NCI-H345 (cell line): ENCODE data around the gene SPOCK2.

ENCODE experiments used
- DNase-seq: peaks from one replicate; lab custom pipeline; 2025; lab: John Stamatoyannopoulos, UW

The SPOCK2 gene

DNA sequence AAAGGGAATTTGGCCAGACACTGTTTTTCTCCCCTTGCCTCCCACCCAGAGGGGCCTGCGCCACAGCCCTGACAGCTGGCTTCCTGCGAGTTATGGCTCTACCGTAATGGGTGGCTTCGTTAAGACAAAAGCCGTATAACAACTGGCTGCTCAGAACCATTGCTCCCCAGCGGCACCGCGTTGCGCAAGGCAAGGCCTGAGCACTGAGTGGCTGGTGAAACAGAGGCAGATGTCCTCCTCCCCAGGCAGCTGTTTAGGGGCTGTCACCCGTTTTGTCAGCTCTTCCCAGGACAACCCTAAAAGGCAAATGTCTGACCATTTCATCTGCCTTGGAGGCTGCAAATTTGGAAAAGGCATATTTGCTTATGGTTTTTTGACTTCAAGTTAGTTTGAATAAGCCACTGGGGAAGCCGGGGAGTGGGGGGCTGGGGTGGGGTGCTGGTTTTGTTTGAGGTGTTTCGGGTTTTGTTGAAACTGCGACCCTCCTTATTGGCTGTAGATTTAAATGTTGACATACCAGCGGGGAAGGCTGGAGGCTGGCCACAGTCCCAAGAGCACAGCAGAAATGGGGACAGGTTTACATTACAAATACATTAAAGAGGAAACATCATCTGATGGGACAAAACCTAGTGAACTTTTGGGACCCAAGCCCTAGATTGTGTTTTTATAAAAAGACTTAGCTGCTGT is 681 bp upstream of the SPOCK2 start:
- DNase-seq: peak; percentile 29

DNA sequence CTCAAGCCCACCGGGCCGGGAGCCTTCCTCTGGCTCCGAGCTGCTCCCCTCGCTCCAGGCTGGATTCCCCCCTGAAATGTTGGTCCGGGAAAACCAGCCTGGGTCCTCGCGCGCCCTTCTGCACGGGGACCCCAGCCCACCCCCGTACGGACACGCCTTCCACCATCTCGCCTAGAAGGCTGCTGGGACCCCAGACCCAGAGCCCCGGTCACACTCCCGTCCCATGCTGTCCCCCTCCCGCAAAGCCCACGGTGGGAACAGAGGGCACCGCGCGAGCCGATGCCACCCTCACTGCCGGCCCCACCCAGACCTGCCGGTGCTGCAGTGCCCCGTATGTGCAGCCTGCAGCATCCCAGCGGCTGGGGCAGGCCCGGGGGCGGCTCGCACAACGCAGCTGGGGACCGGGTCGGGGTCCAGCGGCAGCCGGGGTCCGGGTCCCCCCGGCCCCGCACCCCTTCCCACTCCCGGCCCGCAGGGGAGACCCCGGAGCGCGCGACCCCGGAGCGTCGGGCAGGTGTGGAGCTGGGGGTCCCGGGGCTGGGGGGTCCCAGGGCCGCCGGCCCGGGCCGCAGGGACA is 871 bp downstream of the SPOCK2 start:
- DNase-seq: no peak

DNA sequence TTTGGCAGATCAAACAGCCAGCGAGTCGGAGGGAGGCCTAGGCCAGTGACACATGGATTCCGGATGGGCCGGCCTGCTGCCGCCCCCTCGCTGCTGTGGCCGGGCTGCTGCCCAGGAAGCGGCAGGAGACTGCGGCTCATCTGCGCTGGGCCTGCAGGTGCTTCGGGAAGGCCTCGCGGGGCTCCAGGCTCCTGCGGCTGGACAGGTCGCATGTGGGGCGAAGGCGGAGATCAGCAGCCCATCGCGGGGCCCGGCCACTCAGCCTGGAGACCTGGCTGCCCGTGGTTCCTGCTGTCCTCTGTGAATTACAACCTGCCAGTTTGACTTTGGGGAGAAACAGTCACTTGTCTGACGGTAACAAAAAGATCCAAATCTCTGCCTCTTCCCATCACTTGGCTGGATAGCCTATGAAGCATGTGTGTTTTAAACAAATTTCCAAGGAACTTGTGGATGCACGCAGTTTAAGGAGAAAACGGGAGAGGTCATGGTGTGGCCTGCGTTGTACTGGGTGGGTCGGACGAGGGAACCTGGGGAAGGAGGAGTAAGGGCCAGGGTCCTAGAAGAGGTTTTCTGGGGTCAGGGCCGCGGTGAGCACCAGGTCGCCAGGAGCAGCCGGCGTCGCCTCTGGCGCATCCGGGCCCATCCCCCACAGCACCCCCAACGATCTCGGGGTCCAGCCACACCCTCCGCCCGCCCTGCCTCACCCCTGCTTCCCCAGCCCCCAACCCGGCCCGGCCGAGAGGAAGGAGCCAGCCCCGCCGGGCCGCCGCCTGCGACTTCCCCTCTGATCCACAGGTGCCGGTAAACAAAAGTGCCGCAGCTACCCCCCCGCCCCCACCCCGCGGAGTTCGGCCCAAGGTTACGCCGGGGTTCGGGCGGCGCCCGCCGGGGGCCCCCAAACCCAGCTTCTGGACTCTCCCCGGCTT is 1.6 kb downstream of the SPOCK2 start:
- DNase-seq: no peak

DNA sequence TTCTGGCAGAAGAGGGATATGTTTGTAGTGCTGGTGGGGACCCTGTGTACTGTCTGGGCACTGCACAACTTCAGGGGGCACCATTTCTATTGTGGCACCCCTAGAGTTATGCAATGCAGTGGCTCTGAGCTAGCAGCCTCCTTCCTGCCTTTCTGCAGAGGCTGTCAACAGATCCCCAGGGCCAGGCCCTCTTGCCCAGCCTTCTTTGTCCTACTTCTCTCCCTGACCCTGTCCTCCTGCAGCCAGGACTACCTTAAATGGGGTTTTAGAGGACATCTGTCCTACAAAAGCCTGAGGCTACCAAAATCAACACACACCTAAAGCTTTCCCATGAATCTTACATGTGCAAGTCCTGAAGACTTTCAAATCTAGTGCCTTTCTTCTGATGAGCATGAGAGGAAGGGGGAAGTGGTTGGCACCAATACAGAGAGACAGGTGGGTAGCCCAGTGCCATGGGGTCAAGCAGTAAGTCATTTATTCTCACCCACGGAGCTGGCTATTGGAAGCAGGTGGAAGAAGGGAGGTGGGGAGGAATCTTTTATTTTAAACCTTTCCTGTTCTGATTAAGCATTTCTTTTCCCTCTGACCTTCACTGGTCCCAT is 2.4 kb downstream of the SPOCK2 start:
- DNase-seq: no peak

DNA sequence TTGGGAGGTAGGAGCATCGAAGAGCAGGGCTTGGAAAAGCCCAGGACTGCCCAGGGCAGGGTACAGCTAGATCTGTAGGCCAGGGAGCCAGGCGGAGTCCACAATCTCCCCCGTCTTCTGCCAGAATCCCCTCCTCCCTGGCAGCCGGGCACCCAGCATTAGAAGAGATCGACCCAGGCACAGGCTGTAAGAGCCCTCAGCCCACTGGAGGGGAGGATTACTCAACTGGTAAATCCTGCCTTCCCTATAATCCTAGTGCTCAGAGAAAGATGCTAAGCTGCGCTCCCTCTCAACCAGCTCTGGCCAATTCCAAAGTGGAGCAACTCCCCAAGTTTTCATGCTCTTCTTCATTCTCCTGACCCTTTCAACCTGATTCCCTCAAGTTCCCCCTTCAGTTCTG is 3.2 kb downstream of the SPOCK2 start:
- DNase-seq: no peak

DNA sequence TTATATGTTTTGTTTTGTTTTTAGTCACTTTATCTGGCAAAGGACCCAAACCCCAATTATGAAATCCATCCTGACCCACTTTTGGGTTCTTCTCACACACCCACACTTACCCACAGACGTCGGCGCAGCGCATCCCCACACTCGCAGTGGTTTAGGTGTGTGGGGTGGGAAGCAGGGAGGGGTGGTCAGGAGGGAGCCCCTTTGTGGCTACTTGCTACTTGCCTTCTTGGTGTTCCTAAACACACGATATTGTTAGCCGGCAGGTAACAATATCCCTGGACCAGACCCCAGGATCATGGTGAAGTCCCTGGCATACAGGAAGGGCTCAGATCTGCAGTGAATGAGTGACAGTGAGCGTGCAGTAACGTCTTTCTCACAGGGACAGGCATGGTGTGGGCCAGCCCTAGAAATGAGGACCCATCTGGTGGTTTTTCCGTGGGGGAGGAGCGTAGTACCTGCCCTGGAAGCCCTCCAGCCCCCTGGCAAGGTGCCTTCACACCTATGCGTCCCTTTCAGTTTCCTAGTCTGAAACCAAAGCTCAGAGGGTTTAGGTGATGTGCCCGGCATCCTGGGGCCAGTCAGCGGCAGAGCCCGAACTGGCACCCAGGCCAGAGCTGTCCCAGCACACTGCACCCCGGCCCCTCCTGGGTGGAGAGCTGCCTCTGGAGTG is 4.4 kb downstream of the SPOCK2 start:
- DNase-seq: no peak

DNA sequence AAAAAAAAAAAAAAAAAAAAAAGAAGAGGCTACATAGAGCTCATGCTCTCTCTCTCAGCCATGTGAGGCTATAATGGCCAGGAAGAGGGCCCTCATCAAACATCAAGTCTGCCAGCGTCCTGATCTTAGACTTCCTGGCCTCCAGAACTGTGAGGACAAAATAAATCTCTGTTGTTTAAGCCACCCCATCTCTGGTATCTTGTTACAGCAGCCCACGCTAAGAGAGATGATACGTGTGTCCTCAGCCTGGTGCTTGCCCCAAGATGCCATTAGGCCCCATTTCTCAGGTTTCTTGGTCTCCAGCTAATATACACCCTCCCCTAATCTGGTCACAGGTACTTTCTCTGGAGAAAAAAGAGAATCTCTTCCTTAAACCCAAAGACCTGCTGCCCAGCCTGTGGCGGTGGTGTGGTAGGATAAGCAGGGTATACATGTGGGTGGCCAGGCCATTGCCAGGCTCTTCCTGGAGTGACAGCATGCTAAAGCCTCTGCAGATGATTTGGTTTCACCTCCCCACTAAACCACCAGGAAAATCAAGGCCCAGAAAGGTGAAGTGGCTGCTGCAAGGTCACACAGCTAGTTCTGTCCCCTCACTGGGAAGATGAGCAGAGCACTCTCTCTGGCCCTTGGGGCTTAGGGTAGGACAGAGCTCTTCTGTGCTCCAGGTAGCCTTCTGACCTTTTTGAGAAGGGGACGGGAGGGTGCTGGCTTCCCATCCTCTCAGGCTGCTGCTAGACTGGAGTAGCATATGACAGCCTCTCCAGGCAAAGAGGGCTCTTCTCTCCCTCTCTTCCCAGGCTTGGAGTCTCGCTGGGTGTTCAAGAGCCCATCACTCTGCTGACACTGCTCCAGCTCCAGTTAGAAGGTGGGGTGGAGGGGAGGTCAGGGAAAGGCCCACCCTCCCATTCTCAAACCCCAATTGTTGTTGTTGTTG is 5.2 kb downstream of the SPOCK2 start:
- DNase-seq: no peak

DNA sequence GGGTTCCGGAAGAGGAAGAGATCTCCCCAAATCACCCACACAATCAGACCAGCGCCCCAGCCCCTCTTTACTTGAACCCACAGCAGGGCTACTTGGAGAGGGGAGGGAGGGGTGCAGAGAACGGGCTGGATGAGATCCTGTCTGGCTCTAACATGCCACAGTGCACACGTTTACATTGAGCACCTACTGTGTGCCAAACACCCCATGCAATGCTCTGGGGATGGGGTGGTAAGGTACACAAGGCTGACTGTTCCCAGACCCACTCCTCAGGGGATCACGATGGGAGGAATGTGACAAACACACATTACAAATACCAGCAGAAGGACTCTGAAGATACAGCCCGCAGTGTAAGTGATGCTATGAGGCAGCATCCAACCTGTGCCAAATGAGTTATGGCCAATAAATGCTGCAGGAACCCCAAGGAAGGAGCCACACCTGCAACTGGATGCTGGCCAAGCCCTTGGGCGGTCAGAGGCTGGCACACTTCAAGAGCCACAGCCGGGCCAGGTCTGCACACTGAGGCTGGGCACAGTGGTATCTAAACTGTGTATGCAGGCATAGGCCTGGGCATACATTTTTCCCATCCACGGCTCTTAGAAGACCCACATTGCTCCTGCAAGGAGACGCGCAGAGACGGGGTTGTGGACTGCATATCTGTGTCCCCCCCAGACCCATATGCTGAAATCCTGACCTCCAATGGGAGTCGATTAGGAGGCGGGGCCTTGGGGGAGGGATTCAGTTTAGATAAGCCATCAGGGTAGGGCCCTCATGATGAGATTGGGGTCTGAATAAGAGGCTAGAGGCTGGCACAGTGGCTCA is 6.4 kb downstream of the SPOCK2 start:
- no peak for DNase-seq

DNA sequence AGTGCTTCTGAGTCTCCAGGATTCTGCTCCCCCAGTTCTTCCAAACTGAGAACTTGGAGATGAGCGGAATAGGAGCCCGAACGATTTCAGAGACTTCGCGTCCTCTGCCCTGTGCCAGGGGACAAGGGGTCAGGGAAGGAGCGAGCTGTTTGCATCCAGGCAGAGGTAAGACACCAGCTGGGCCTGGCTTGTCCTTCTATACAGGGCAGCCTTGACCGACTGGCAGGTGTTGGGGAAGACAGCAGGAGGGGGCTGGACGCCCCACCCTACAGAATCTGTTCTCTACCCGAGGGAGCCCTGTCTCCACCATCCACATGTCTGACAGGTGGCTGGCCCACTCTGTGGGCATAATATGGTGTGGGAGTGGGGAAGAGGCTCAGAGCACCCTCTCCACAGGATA is 7.1 kb downstream of the SPOCK2 start:
- no peak for DNase-seq

DNA sequence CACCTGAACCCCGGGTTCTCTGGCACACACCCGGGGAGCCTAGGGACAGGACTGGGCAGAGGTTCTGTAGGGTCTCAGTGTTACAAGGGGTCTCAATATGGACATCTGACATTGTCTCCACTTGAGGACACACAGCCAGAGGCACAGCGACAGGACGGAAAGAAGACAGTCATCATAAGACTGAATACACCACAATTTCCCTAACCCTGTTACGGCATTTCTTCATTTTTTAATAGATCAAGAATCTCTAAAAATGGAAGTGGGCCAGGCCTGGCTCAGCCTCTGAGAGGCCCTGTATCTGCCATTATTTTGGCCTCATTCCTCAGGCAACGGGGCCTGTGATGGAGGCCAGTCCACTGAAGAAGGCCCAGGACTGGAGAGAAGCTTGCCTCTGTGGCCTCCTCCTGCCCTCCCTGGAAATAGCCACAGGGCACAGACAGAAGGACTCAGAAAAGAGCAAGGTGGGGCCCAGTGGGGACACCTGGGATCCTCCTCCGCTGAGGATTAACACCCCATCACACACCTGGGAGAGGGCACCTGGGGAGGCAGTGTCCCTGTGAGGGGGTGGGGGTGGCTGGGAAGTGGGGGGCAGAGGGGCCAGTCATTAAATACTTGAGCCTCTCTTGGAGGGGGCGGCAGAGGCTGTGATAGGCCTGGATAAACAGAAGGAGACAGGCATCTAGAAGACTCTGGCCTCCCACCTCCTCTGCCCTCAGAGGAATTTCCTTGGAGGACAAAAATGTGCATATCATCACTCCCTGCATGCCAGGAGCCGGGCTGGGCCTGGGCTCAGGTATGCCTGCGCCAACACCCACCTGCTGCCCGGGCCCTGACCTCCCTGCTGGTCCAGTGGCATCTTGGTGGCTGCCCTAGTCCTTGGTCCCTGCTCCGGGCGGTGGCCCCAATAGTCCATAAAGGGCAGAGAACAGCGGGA is 8.0 kb downstream of the SPOCK2 start:
- DNase-seq: no peak

DNA sequence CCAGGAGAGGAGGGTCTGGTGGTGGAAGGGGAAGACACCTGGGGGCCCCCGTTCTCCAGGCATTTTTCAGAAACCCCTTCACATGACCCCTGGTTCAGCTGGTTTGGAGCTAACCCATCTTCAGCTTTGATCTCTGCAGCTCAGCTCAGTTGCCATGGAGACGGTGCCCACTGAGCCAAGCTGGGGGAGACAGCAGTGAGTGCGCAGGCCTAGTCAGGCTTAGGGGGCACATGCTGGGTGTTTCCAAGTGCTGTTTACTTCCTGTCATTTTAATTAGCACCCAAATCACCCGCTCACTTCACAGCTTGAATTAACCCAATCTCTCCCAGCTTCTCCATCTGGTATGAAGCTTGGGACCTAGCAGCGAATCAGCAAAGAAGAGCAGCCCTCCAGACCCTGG is 9.0 kb downstream of the SPOCK2 start:
- no peak for DNase-seq

DNA sequence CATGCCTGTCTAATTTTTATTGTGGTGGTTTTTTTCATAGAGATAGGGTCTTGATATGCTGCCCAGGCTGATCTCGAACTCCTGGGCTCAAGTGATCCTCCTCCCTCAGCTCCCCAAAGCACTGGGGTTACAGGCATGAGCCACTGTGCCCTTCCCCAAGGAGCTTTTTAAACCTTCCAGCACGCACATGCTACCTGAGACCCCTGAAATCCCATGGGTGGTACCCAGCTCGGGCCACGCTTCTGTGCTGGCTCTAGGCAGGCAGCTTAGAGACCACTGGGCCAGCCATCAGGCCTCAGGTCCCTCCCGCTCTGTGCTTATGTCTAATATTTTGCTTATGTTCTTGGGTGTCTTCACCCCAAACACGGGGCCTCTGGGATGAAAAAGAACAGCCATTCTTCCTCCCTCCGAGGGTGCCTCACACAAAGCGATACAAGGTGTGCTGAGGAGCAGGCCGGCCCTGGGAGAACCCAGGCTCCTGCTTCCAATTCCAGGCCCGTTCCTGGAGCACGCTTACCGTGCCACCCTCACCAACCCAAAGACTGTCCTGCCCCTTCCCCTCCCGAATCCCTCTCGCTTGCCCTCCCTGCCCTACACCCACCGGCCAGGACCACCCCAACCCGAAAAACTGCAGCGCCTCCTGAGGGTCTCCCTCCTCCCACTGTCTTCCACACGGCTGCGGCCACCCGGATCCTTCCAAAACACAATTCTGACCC is 10.9 kb downstream of the SPOCK2 start:
- no peak for DNase-seq

DNA sequence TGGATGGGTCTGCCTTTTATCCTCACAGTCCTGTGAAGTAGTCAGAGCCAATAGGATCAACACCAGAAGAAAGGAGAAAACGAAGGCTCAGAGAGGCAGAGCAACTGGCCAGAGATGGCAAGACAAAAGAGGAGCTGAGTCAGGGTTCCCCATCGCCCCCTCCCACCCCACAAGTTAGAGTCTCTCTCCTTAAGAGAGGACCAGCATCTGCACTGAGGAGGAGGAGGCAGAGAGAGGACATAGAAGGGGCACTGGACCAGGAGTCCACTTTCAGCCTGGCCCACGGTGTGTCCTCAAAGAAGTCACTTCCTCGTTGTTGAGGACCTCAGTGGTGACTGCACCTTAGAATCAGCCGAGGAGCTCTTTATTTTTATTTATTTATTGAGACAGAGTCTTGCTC is 11.6 kb downstream of the SPOCK2 start:
- DNase-seq: no peak

DNA sequence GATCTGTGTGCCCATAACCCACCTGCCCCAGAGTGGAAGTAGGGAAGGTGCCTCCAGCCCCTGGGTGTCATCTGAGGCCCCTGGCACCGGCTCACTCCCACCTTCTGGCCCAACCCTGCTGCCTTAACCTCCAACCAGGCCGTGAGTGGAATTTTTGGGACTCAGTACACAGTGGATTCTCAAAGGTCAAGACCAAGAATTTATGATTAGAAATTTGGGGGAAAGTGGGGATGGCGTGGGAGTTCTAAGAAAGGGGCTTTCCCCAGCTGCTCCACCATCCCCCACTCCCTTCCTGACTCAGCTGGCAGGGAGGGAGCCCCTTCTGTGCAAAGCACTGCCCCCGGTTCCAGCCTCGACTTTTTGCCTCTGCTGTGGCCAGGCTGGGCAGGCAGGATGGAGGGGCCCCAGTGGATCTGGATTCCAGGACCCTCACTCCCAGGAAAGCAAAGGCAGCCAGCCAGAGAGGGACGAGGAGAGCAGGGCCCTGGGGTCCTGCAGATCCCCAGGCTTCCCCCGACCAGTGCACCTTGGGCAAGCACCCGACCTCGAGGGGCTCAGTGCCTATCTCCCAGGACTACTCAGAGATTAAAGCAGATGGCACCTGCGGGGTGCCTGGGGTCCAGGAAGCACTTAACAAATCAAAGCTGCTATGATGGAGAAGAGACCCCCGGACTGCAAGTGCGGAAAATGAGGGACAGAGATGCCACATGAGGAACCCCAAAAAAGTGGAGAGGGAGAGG is 12.8 kb downstream of the SPOCK2 start:
- no peak for DNase-seq

DNA sequence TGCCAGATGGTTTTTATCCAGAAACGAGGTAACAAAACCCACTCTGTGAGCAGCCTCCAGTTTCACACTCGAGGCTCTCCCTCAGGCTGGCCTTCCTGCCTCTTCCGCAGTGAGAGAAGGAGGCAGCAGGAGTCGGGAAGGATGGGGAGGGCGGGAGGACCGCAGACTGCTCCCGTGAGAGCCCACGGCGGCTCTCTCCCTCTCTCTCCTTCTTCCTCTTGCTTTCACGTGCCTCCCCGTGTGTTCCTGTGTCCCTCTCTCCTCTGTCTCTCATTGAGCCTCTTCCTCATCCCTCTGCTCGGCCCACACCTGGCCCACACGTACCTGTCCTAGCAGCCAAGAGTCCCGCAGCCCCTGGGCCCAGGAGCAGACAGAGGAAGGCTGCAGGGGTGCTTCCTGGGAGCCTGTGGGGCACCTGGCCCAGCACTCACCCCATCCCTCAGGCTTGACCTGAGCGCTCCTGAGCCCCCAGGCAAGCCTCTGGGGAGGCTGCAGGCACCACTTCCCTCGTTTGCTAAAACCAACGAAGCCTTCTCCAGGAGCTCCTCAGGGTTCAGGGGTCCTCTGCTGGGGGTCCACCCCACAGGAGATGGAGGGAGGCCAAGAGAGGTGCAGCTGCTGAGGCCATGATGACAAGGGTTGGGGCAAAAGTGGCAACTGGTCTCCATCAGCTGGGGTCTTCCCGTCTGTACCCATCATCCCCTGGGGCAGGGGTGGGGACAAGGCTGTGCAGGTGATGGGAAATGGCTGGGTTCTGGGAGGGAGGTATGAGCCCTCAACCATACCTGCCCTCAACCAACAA is 13.6 kb downstream of the SPOCK2 start:
- no peak for DNase-seq

DNA sequence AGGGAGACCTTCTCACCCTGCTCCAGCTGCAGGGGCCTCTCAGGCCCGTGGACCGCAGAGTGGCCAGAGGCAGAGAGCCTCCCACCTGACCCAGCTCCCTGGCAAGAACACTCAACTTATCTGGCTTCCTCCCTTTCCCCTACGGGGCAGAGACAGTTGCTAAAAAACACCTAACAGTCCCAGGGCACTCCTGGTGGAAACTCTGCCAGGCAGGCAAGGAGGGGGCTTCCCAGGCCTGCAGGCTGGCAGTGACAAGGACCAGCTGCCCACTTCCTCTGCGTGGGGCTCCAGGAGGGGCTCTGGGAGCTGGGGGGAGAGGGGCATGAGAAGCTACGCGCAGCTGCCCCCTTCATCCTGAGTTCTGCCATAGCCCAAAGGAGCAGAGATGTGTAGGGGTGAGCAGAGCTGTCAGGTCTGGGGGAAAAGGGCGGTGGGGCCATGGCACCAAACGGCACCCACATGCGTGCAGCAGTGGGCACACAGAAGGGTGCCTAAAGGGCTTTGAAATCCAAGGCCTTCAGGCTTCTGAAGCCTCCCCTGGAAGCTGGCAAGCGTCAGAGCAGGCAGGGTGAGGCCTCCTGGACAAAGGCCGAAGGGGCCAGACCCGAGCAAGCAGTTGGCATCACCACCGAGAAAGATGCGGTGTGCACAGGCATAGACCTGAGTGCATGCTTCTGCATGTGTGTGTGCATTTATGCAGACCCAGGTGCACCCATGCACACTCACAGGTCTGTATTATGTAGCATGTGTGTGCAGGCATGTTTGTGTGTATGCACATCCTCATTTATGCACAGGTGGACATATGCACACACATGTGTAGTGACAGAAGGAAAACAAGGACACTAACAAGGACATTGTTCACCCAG is 14.4 kb downstream of the SPOCK2 start:
- no peak for DNase-seq
